ENCODE measurements around the gene SH3PXD2A.

SH3PXD2A gene

DNA sequence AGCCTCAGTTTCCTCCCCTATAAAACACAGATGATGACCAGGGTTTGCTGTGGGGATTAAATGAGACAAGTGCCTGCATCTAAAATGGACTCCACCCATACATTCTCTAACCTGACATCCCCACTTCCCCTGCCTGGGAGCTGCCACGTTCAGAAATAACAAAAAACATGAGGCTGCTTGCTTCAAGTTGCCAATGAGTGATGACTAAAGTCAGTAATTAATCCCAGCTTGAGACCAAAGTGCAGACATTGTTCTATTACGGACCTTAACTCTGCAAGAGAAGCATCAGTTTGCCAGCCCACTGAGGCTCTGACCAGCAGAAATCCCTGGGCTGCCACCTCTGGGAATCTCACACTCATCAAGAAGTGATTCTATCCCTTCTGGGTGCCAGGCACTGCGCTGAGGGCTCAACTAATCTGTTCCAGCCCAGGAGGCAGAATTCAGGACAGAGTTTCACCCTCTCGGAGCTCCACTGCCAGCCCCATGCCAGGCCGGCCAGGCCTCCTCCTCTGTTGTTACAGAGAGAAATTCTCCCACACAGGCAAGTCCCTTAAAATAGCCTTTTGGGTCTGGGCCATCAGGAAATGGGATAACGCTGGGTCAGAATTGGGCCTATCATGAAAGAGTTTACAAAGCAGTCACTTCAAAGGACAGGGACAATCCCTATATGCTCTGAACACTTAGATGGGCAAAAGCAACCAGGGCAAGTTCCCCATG lies 11.4 kb downstream of the SH3PXD2A start:
- peak overlapping the region; percentile 27 to 49 for H3K27ac ChIP-seq (ENCODE audit: low read depth in 2 of 2, low read length in 2 of 2)
- H3K9ac ChIP-seq (ENCODE audit: low read depth in 1 of 2, low read length in 2 of 2): peak overlapping the region in 1 of 2 donors; percentile 21
- H3K9me3 ChIP-seq (ENCODE audit: control insufficient read depth in 2 of 2, low read length in 2 of 2): no peaks in the 10 kb centered on the region
- no peak overlapping the region for H3K4me3 ChIP-seq (ENCODE audit: low read length in 2 of 2)
- H3K27me3 ChIP-seq (ENCODE audit: control insufficient read depth in 2 of 2, insufficient read depth in 2 of 2, low read length in 2 of 2): no peaks in the 10 kb centered on the region
- H3K36me3 ChIP-seq (ENCODE audit: control insufficient read depth in 2 of 2, insufficient read depth in 2 of 2, low read length in 2 of 2): no peaks in the 10 kb centered on the region
- peaks cover 49 to 76% of the 10 kb centered on the region in 2 donors for H3K4me1 ChIP-seq (ENCODE audit: control insufficient read depth in 2 of 2, insufficient read depth in 2 of 2, low read length in 2 of 2)

DNA sequence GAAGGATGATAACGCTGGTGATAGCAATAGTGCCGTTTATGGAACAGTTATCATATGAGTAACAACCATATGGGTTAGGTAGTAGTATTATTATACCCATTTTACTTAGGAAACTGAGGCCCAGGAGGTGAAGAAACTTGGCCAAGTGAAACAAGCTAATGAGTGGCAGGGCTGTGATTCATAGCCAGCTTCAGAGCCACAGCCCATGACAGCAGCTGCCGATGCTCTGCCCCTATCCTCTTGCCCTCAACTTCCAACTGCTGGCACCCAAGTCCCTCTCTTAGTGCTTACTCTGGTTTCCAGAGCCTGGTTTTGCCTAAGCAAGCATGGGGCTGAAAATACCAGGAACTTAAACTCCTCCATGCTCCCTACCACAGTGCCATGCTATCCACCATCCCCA lies 12.3 kb downstream of the SH3PXD2A start:
- Histone ChIP-seq H3K4me3 (ENCODE audit: low read length in 2 of 2) (no peak overlapping the region), H3K9ac (ENCODE audit: low read depth in 1 of 2, low read length in 2 of 2) (no peak overlapping the region), H3K27me3 (ENCODE audit: control insufficient read depth in 2 of 2, insufficient read depth in 2 of 2, low read length in 2 of 2) (no peaks in the 10 kb centered on the region), H3K27ac (ENCODE audit: low read depth in 2 of 2, low read length in 2 of 2) (peak overlapping the region; percentile 25 to 49), H3K36me3 (ENCODE audit: control insufficient read depth in 2 of 2, insufficient read depth in 2 of 2, low read length in 2 of 2) (no peaks in the 10 kb centered on the region), H3K9me3 (ENCODE audit: control insufficient read depth in 2 of 2, low read length in 2 of 2) (no peaks in the 10 kb centered on the region), H3K4me1 (ENCODE audit: control insufficient read depth in 2 of 2, insufficient read depth in 2 of 2, low read length in 2 of 2) (peaks cover 47 to 75% of the 10 kb centered on the region in 2 donors)

DNA sequence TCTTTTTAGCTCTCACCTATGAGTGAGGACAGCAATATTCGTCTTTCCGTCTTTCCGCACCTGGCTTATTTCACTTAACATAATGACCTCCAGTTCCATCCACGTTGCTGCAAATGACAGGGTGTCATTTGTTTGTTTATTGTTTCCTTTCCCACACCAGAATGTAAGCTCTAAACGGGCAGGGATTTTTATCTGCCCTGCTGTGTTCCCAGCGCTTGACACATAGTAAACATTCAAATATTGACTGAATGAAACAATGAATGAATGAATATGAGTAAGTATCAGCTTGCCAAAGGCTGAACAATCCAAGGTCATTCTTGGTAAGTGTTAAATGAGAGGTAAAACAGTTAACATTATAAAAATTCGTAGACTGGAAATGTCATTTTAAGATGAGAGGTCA lies 12.8 kb downstream of the SH3PXD2A start:
- Histone ChIP-seq H3K36me3 (ENCODE audit: control insufficient read depth in 2 of 2, insufficient read depth in 2 of 2, low read length in 2 of 2) (no peaks in the 10 kb centered on the region), H3K9me3 (ENCODE audit: control insufficient read depth in 2 of 2, low read length in 2 of 2) (no peaks in the 10 kb centered on the region), H3K9ac (ENCODE audit: low read depth in 1 of 2, low read length in 2 of 2) (no peak overlapping the region), H3K4me1 (ENCODE audit: control insufficient read depth in 2 of 2, insufficient read depth in 2 of 2, low read length in 2 of 2) (peaks cover 49 to 77% of the 10 kb centered on the region in 2 donors), H3K27ac (ENCODE audit: low read depth in 2 of 2, low read length in 2 of 2) (peak overlapping the region; percentile 25 to 49), H3K27me3 (ENCODE audit: control insufficient read depth in 2 of 2, insufficient read depth in 2 of 2, low read length in 2 of 2) (no peaks in the 10 kb centered on the region), H3K4me3 (ENCODE audit: low read length in 2 of 2) (no peak overlapping the region)

DNA sequence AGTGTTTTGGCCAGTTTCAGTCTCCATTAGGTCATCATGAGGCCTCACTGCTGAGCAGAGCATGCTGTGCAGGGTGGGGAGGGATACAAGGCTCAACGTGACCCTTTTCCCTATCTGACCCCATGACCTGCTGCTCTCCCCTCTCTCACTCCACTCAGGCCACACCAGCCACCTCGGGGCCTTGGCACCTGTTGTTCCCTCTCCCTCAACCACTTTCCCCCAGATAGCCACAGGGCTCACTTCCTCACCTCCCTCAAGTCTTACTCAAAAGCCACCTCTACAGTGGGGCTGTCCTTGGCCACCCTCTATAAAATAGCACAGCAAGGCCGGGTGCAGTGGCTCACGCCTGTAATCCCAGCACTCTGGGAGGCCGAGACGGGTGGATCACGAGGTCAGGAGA lies 13.9 kb downstream of the SH3PXD2A start:
- no peak overlapping the region for H3K4me3 ChIP-seq (ENCODE audit: low read length in 2 of 2)
- no peaks in the 10 kb centered on the region for H3K9me3 ChIP-seq (ENCODE audit: control insufficient read depth in 2 of 2, low read length in 2 of 2)
- no peaks in the 10 kb centered on the region for H3K36me3 ChIP-seq (ENCODE audit: control insufficient read depth in 2 of 2, insufficient read depth in 2 of 2, low read length in 2 of 2)
- no peaks in the 10 kb centered on the region for H3K27me3 ChIP-seq (ENCODE audit: control insufficient read depth in 2 of 2, insufficient read depth in 2 of 2, low read length in 2 of 2)
- H3K4me1 ChIP-seq (ENCODE audit: control insufficient read depth in 2 of 2, insufficient read depth in 2 of 2, low read length in 2 of 2): peaks cover 51 to 85% of the 10 kb centered on the region in 2 donors
- H3K27ac ChIP-seq (ENCODE audit: low read depth in 2 of 2, low read length in 2 of 2): peak overlapping the region; percentile 14 to 16
- no peak overlapping the region for H3K9ac ChIP-seq (ENCODE audit: low read depth in 1 of 2, low read length in 2 of 2)

DNA sequence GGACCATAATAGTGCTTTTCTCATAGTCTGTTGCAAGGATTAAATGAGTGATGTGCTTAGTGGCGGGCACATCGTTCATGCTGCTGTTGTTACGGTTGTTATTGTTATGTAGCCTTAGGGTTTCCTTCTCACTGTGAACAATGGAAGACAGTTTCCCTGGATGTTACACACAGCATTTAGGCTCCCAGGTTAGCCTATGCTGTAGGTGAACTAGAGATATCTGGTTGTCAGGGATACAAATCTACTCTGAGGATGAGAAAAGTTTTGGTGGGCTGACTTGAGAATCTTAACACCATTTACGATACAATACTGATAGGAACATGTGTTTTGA lies 14.7 kb downstream of the SH3PXD2A start:
- H3K4me1 ChIP-seq (ENCODE audit: control insufficient read depth in 2 of 2, insufficient read depth in 2 of 2, low read length in 2 of 2): peaks cover 51 to 85% of the 10 kb centered on the region in 2 donors
- no peaks in the 10 kb centered on the region for H3K36me3 ChIP-seq (ENCODE audit: control insufficient read depth in 2 of 2, insufficient read depth in 2 of 2, low read length in 2 of 2)
- H3K27ac ChIP-seq (ENCODE audit: low read depth in 2 of 2, low read length in 2 of 2): peak overlapping the region; percentile 57 to 69
- peak overlapping the region; percentile 29 to 34 for H3K9ac ChIP-seq (ENCODE audit: low read depth in 1 of 2, low read length in 2 of 2)
- no peaks in the 10 kb centered on the region for H3K9me3 ChIP-seq (ENCODE audit: control insufficient read depth in 2 of 2, low read length in 2 of 2)
- H3K27me3 ChIP-seq (ENCODE audit: control insufficient read depth in 2 of 2, insufficient read depth in 2 of 2, low read length in 2 of 2): no peaks in the 10 kb centered on the region
- H3K4me3 ChIP-seq (ENCODE audit: low read length in 2 of 2): no peak overlapping the region

DNA sequence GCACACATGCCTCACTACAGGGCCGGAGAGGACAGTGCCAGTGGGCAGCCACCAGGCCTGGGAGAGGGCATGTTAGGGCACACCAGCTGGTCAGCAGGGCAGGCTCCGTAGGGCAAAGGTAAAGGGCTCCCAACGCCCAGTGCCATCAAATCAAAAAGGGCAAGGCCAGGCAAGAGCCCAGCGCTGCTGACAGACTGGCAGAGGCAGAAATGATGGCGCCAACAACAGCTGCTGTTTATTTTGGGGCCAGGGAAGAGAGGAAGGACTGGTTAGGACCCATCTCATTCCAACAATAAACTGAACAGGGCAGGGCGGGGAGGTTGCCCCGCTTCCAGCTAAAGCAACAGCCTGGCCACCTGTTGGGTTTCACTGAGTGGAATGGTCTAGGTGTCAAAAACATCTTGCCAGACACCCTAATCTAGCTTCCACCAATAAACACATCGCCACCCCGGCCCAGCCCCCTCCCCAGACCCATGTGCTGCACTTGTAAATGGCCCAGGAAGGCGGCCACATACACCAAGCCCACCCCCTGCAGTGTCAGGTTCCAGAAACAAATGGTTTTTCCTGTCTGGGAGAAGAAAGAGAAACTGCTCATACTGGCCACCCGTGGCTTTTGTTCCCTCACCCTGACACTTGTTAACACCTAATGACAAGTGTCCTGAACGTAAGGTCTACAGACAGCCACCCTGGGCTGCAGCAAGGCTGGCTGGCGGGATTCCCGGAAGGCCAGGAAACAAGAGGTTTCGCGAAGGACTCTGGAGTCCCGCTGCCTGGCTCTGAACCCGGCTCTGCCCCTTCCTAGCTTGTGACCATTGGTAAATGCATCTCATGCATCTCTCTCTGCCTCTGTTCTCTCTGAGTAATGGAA lies 15.3 kb downstream of the SH3PXD2A start:
- Histone ChIP-seq H3K9ac (ENCODE audit: low read depth in 1 of 2, low read length in 2 of 2) (peak overlapping the region in 1 of 2 donors; percentile 29), H3K27ac (ENCODE audit: low read depth in 2 of 2, low read length in 2 of 2) (peak overlapping the region; percentile 57 to 69), H3K4me1 (ENCODE audit: control insufficient read depth in 2 of 2, insufficient read depth in 2 of 2, low read length in 2 of 2) (peaks cover 56 to 88% of the 10 kb centered on the region in 2 donors), H3K4me3 (ENCODE audit: low read length in 2 of 2) (no peak overlapping the region), H3K27me3 (ENCODE audit: control insufficient read depth in 2 of 2, insufficient read depth in 2 of 2, low read length in 2 of 2) (no peaks in the 10 kb centered on the region), H3K36me3 (ENCODE audit: control insufficient read depth in 2 of 2, insufficient read depth in 2 of 2, low read length in 2 of 2) (no peaks in the 10 kb centered on the region), H3K9me3 (ENCODE audit: control insufficient read depth in 2 of 2, low read length in 2 of 2) (no peaks in the 10 kb centered on the region)

DNA sequence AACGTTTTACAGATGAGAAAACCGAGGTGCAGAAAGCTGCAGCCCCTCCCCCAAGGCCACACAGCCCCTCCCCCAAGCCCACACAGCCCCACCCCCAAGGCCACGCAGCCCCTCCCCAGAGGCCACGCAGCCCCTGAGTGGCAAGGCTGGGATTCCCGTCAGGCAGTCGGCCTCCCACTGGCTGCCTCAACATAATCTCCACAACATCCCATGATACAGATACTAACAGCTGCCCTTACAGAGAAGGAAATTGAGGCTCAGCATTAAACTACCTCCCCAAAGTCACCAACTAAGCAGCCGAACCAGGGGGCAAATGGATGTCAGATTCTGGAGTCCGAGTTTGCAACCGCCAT lies 15.9 kb downstream of the SH3PXD2A start:
- no peaks in the 10 kb centered on the region for H3K27me3 ChIP-seq (ENCODE audit: control insufficient read depth in 2 of 2, insufficient read depth in 2 of 2, low read length in 2 of 2)
- H3K4me3 ChIP-seq (ENCODE audit: low read length in 2 of 2): no peak overlapping the region
- H3K4me1 ChIP-seq (ENCODE audit: control insufficient read depth in 2 of 2, insufficient read depth in 2 of 2, low read length in 2 of 2): peaks cover 61 to 90% of the 10 kb centered on the region in 2 donors
- peak overlapping the region in 1 of 2 donors; percentile 29 for H3K9ac ChIP-seq (ENCODE audit: low read depth in 1 of 2, low read length in 2 of 2)
- H3K9me3 ChIP-seq (ENCODE audit: control insufficient read depth in 2 of 2, low read length in 2 of 2): no peaks in the 10 kb centered on the region
- peak overlapping the region; percentile 57 to 69 for H3K27ac ChIP-seq (ENCODE audit: low read depth in 2 of 2, low read length in 2 of 2)
- no peaks in the 10 kb centered on the region for H3K36me3 ChIP-seq (ENCODE audit: control insufficient read depth in 2 of 2, insufficient read depth in 2 of 2, low read length in 2 of 2)

DNA sequence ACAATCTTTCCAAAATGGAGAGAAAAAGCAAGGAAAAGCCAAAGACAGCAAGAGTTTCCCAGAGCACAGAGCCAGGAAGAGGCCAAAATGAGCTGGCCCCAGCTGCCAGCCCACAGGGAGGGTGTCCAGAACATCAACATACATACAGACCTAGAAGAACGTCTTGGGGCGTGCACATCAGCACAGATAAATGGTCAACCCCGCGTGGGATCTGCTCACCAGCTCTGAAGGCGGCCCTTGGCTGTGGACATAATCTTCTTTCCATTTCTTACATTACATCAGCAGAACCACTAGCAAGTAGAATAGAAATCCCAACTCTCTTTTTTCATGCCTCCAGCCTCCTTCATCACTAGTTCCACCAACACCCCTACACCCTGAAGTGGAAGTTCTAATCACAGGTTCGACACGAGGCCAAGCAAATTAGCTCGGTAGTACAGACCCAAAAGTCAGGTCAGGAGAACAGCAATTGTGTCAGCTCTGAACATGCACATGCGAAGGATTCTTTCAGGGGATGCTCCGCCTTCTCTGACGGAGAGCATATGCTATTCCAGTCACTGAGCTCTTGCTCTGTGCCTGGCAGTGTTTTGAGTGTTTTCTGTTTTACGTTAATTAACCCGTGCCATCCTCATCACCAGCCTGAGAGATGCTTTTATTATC lies 16.4 kb downstream of the SH3PXD2A start:
- no peaks in the 10 kb centered on the region for H3K27me3 ChIP-seq (ENCODE audit: control insufficient read depth in 2 of 2, insufficient read depth in 2 of 2, low read length in 2 of 2)
- no peak overlapping the region for H3K4me3 ChIP-seq (ENCODE audit: low read length in 2 of 2)
- H3K4me1 ChIP-seq (ENCODE audit: control insufficient read depth in 2 of 2, insufficient read depth in 2 of 2, low read length in 2 of 2): peaks cover 61 to 90% of the 10 kb centered on the region in 2 donors
- H3K9me3 ChIP-seq (ENCODE audit: control insufficient read depth in 2 of 2, low read length in 2 of 2): no peaks in the 10 kb centered on the region
- peak overlapping the region; percentile 17 to 33 for H3K27ac ChIP-seq (ENCODE audit: low read depth in 2 of 2, low read length in 2 of 2)
- no peak overlapping the region for H3K9ac ChIP-seq (ENCODE audit: low read depth in 1 of 2, low read length in 2 of 2)
- H3K36me3 ChIP-seq (ENCODE audit: control insufficient read depth in 2 of 2, insufficient read depth in 2 of 2, low read length in 2 of 2): no peaks in the 10 kb centered on the region

DNA sequence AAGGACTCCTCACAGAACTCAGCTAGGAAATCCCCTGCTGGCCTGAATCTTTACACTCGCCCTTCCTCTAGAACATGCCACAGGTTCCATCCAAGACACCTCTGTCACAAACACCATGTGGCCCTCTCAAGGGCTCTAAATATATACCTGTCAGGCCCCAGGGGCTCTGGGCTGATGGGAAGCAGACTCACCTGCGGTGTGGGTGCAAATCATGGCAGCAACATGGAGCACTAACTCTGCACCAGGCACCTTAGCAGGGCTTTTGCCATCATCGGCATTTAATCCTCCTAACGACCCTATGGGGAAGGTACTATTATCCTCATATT lies 17.3 kb downstream of the SH3PXD2A start:
- H3K27ac ChIP-seq (ENCODE audit: low read depth in 2 of 2, low read length in 2 of 2): peak overlapping the region in 1 of 2 donors; percentile 69
- H3K4me1 ChIP-seq (ENCODE audit: control insufficient read depth in 2 of 2, insufficient read depth in 2 of 2, low read length in 2 of 2): peaks cover 64 to 87% of the 10 kb centered on the region in 2 donors
- no peaks in the 10 kb centered on the region for H3K9me3 ChIP-seq (ENCODE audit: control insufficient read depth in 2 of 2, low read length in 2 of 2)
- H3K36me3 ChIP-seq (ENCODE audit: control insufficient read depth in 2 of 2, insufficient read depth in 2 of 2, low read length in 2 of 2): no peaks in the 10 kb centered on the region
- no peak overlapping the region for H3K4me3 ChIP-seq (ENCODE audit: low read length in 2 of 2)
- peak overlapping the region in 1 of 2 donors; percentile 7 for H3K9ac ChIP-seq (ENCODE audit: low read depth in 1 of 2, low read length in 2 of 2)
- no peaks in the 10 kb centered on the region for H3K27me3 ChIP-seq (ENCODE audit: control insufficient read depth in 2 of 2, insufficient read depth in 2 of 2, low read length in 2 of 2)

Data from mucosa of rectum (tissue), 2 donors.